Endothelial cell of umbilical vein (primary cell): ENCODE measurements around the gene GFPT1. TPM values are rescaled to one million over a fixed set of nuclear protein-coding genes. Genes with fewer than 3 reads are reported as not detected.

Experiments
- BruUV-seq: library from RNA; stranded (reverse); fragments of 400-500 nt; replicated peaks from 2 replicates; lab custom pipeline; 2021; lab: Mats Ljungman, UMichigan
- CTCF ChIA-PET: fragments of 300-600, 350-600 bp; sonication (Branson Sonifier 250); formaldehyde crosslinking; loops from one replicate; lab custom pipeline; 2021; ENCODE audit warnings: antibody characterized with exemption, inconsistent platforms; lab: Charles Lee
- POLR2A ChIA-PET: fragments of 300-600, 350-600 bp; sonication (Branson Sonifier 250); formaldehyde crosslinking; loops from one replicate; lab custom pipeline; 2021; ENCODE audit warnings: antibody characterized with exemption, inconsistent platforms; lab: Charles Lee
- DNase-seq: peaks from one replicate; pipeline ENCODE4 v3.0.0-alpha.2; 2011; ENCODE audit warnings: low read depth, low spot score
- FAIRE-seq: peaks from 2 replicates; lab custom pipeline; 2011; peaks lifted over from hg19 to GRCh38; lab: Jason Lieb, UNC
- H2AFZ ChIP-seq: 2 replicates; pipeline ENCODE4 v1.6.0; 2012; ENCODE audit warnings: low read depth, low read length, control low read depth, inconsistent platforms
- H3K27ac ChIP-seq: 2 replicates; pipeline ENCODE4 v1.5.1; 2011; ENCODE audit warnings: low read depth, mild to moderate bottlenecking, control low read depth, low read length, moderate library complexity; ENCODE audit not compliant: insufficient read depth
- H3K27me3 ChIP-seq, 2 experiments: 2 replicates each; pipeline versions ENCODE4 v1.6.0 to v1.6.1; 2011; ENCODE audit warnings: low read length in 2 of 2, mixed read lengths in 1 of 2; ENCODE audit not compliant: control insufficient read depth in 2 of 2, insufficient read depth in 2 of 2
- H3K36me3 ChIP-seq, 2 experiments: 2 replicates in 1 of 2; 3 replicates in 1 of 2; pipeline ENCODE4 v1.5.1; 2011; ENCODE audit warnings: low read length in 2 of 2, mild to moderate bottlenecking in 1 of 2, moderate library complexity in 1 of 2; ENCODE audit not compliant: control insufficient read depth in 2 of 2, insufficient read depth in 2 of 2; ENCODE audit errors: extremely low read depth in 1 of 2
- H3K4me1 ChIP-seq: 3 replicates; pipeline ENCODE4 v1.5.1; 2011; ENCODE audit warnings: mild to moderate bottlenecking, low read length; ENCODE audit not compliant: control insufficient read depth, insufficient read depth; ENCODE audit errors: extremely low read depth
- H3K4me2 ChIP-seq: 2 replicates; pipeline ENCODE4 v1.6.1; 2011; ENCODE audit warnings: low read length, control low read depth, mixed read lengths; ENCODE audit not compliant: insufficient read depth
- H3K4me3 ChIP-seq, 3 experiments: fragments of 200-600 bp in 1 of 3; sonication (generic), shearing (Covaris generic) in 1 of 3; replicated peaks in 1 of 3; 2 replicates each; pipeline ENCODE4 v1.5.1; 2011 to 2016; ENCODE audit warnings: control low read depth in 3 of 3, low read length in 3 of 3, mild to moderate bottlenecking in 2 of 3, inconsistent platforms in 1 of 3, low read depth in 1 of 3, moderate library complexity in 1 of 3; ENCODE audit not compliant: insufficient read depth in 1 of 3
- H3K79me2 ChIP-seq: 2 replicates; pipeline ENCODE4 v1.6.0; 2012; ENCODE audit warnings: low read length, inconsistent platforms; ENCODE audit not compliant: control insufficient read depth, insufficient read depth
- H3K9ac ChIP-seq: replicated peaks from 2 replicates; pipeline ENCODE3; 2011; ENCODE audit warnings: low read length, control low read depth; ENCODE audit not compliant: insufficient read depth; ENCODE audit errors: extremely low read depth
- H3K9me1 ChIP-seq: replicated peaks from 3 replicates; pipeline ENCODE4 v1.6.0; 2011; ENCODE audit warnings: mild to moderate bottlenecking, low read length; ENCODE audit not compliant: control insufficient read depth, insufficient read depth; ENCODE audit errors: extremely low read depth
- H3K9me3 ChIP-seq: replicated peaks from 2 replicates; pipeline ENCODE4 v1.5.1; 2012; ENCODE audit warnings: low read length, inconsistent platforms; ENCODE audit not compliant: control insufficient read depth, insufficient read depth
- H4K20me1 ChIP-seq: replicated peaks from 2 replicates; pipeline ENCODE3; 2011; ENCODE audit warnings: mild to moderate bottlenecking, low read length; ENCODE audit not compliant: control insufficient read depth, insufficient read depth; ENCODE audit errors: extremely low read depth
- CTCF ChIP-seq, 2 donors: IDR thresholded peaks; 1 replicate in 1 of 2; 2 replicates in 1 of 2; pipeline ENCODE4 v1.5.1; 2011; ENCODE audit warnings: low read length in 2 of 2, mild to moderate bottlenecking in 2 of 2, moderate library complexity in 2 of 2, control low read depth in 1 of 2, inconsistent platforms in 1 of 2, low read depth in 1 of 2; ENCODE audit not compliant: insufficient read depth in 1 of 2; ENCODE audit errors: extremely low read depth in 1 of 2
- EZH2 ChIP-seq: IDR thresholded peaks from 2 replicates; pipeline ENCODE4 v1.6.1; 2012; ENCODE audit warnings: borderline replicate concordance, low read depth, mild to moderate bottlenecking, moderate library complexity, low read length, inconsistent platforms; ENCODE audit not compliant: severe bottlenecking
- FOS ChIP-seq: IDR thresholded peaks from 2 replicates; pipeline ENCODE4 v1.6.1; 2011; ENCODE audit warnings: mild to moderate bottlenecking, low read length, moderate library complexity, borderline replicate concordance; ENCODE audit not compliant: insufficient read depth
- GATA2 ChIP-seq: IDR thresholded peaks from 2 replicates; pipeline ENCODE4 v1.7.0; 2011; ENCODE audit warnings: low read depth, mild to moderate bottlenecking, moderate library complexity, mixed read lengths, low read length; ENCODE audit not compliant: insufficient read length, insufficient read depth
- JUN ChIP-seq: IDR thresholded peaks from 2 replicates; pipeline ENCODE4 v1.6.1; 2011; ENCODE audit warnings: borderline replicate concordance, low read depth; ENCODE audit not compliant: insufficient read length, insufficient read depth
- MYC ChIP-seq: IDR thresholded peaks from one replicate; pipeline ENCODE4 v1.6.1; 2011; ENCODE audit warnings: mild to moderate bottlenecking, low read depth, low read length
- POLR2A ChIP-seq: IDR thresholded peaks from 2 replicates; pipeline ENCODE4 v1.6.1; 2012; ENCODE audit warnings: low read depth, mild to moderate bottlenecking, control low read depth, low read length
- POLR2AphosphoS5 ChIP-seq: IDR thresholded peaks from 2 replicates; pipeline ENCODE4 v1.6.1; 2012; ENCODE audit warnings: low read depth, mild to moderate bottlenecking, control low read depth, low read length, moderate library complexity; ENCODE audit not compliant: insufficient read depth
- dilution Hi-C: fragments of 300-500 bp; cut with MboI; formaldehyde crosslinking; loops from one replicate; pipeline ENCODE4 v1.15.0; 2019; ENCODE audit warnings: low sequenced_read_pairs; ENCODE audit not compliant: extremely low pct_ligation_motif_present
- intact Hi-C: fragments of 100-400 bp; cut with micrococcal nuclease; formaldehyde crosslinking; loops from one replicate; pipeline ENCODE4 v1.10.0; 2022
- polyA plus RNA-seq, 4 experiments: library from polyadenylated mRNA; depleted of rRNA in 3 of 4; stranded (reverse) in 3 of 4; unstranded in 1 of 4; fragments of >200 nt; gene quantifications; 2 replicates each; pipeline versions ENCODE4 v1.2.1 to v1.2.3, GENCODE V29; 2011 to 2012; ENCODE audit warnings: missing spikeins in 1 of 4
- total RNA-seq: library from RNA; stranded (reverse); gene quantifications from 2 replicates; pipeline ENCODE4 v1.2.3, GENCODE V29; 2021
- TF ChIP-seq, protein P1 (sequence below): IDR thresholded peaks from 2 replicates; pipeline ENCODE4 v1.6.1; 2011; ENCODE audit not compliant: insufficient read depth, insufficient read length

The GFPT1 gene
- total and polyA plus RNA-seq, 2 donors (not counting 3 experiments of a cell fraction or from before 2014, with no cell fraction given), result 8.8 to 38.7 TPM

DNA sequence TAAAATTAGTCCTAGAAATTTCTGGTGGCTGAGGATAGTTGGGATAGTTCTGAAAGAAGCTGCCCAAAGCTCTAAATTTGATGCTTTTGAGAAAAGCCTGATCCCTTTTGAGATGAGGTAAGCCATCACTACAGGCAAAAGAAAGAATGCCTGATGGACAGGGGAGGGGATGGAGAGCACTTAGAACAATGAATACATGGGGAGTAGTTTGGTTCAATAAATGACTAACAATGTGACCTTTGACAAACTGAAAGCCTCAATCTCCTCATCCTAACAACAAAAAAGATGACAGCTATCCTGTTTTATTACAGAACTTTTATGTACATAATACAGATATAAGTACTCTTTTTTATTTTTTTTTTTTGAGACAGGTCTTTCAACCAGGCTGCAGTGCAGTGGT lies 42.7 kb downstream of the GFPT1 start:
- BruUV-seq, result no TSS peak
- TF ChIP-seq JUN, result no peak
- TF ChIP-seq POLR2AphosphoS5, result no peak
- TF ChIP-seq POLR2A, result no peak
- no peak overlapping the region for H3K4me2 ChIP-seq
- FAIRE-seq (no peak), DNase-seq (no peak)
- no peak overlapping the region for H3K4me3 ChIP-seq
- H3K9me1 ChIP-seq, result peaks cover 2% of the 10 kb centered on the region
- H3K36me3 ChIP-seq, result peaks cover 17 to 34% of the 10 kb centered on the region in 2 experiments
- H2AFZ ChIP-seq, result no peak overlapping the region
- intact Hi-C loops, result no loop called here
- H4K20me1 ChIP-seq, result no peaks in the 10 kb centered on the region
- no peaks in the 10 kb centered on the region for H3K79me2 ChIP-seq
- dilution Hi-C loops, result no loop called here
- POLR2A ChIA-PET, result no interaction called here
- H3K9me3 ChIP-seq, result no peaks in the 10 kb centered on the region
- no peak overlapping the region for H3K27ac ChIP-seq
- no peaks in the 10 kb centered on the region for H3K27me3 ChIP-seq
- H3K4me1 ChIP-seq, result no peaks in the 10 kb centered on the region
- H3K9ac ChIP-seq, result no peak overlapping the region
- CTCF ChIA-PET, result interaction anchor here (0.7 to 0.9 kb wide), 3 partner anchors 19 to 401 kb away, joined by 3 to 4 read pairs (median 3); no protein-coding TSS in a partner anchor

DNA sequence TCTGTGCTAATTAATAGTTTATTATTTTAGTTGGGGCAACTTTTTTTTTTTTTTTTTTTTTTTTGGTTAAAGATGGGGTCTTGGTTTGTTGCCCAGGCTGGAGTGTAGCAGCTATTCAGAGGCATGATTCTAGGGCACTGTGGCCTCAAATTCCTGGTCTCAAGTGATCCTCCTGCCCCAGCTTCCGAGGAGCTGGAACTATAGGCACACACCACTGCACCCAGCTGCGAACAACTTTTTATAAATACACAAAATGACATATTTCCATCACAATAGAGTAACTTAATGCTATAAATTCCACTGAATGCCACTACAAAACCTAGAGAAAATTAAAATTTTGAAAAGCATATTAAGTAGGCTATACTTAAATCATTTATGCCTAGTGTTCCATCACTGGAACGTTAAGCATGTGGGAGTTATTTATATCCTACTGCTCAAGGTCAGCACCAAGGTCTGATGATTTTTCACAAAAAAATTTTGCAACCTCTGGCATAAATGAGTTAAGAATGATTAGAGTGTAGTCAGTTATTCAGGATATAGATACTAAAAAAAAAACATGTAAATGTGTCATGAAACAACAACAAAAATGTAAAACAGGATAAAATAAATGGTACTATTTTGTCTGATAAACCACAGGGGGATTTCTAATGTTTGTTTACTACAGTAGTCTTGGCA lies 46.8 kb downstream of the GFPT1 start:
- TF ChIP-seq CTCF (IDR thresholded peaks at IDR 0.05; ENCODE audit: extremely low read depth in 1 of 2, insufficient read depth in 1 of 2, low read depth in 1 of 2, low read length in 2 of 2) (no peak), GATA2 (no peak), EZH2 (no peak), POLR2A (no peak), MYC (no peak), FOS (no peak), JUN (no peak), POLR2AphosphoS5 (no peak)
- TF ChIP-seq, protein P1, sequence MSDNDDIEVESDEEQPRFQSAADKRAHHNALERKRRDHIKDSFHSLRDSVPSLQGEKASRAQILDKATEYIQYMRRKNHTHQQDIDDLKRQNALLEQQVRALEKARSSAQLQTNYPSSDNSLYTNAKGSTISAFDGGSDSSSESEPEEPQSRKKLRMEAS, result no peak
- H3K4me1 ChIP-seq, result no peaks in the 10 kb centered on the region
- CTCF ChIA-PET, result no interaction called here
- intact Hi-C loops (no loop called here), dilution Hi-C loops (no loop called here)
- FAIRE-seq (no peak), DNase-seq (peak; percentile 3)
- no peaks in the 10 kb centered on the region for H3K79me2 ChIP-seq
- no peak overlapping the region for H3K9ac ChIP-seq
- POLR2A ChIA-PET, result no interaction called here
- no TSS peak for BruUV-seq
- H3K9me1 ChIP-seq, result peaks cover 2% of the 10 kb centered on the region
- no peak overlapping the region for H3K27ac ChIP-seq
- H3K27me3 ChIP-seq, result no peaks in the 10 kb centered on the region
- no peak overlapping the region for H3K4me3 ChIP-seq
- no peaks in the 10 kb centered on the region for H3K9me3 ChIP-seq
- peaks cover 3% of the 10 kb centered on the region for H4K20me1 ChIP-seq
- H3K4me2 ChIP-seq, result no peak overlapping the region
- peaks cover 15 to 39% of the 10 kb centered on the region in 2 experiments for H3K36me3 ChIP-seq
- H2AFZ ChIP-seq, result no peak overlapping the region
